Keratinocyte (primary cell): Measurements from ENCODE around the gene FAM227A. TPM values are rescaled to one million over a fixed set of nuclear protein-coding genes. Genes with fewer than 3 reads are reported as not detected.

Experiments used
- DNase-seq: peaks from one replicate; pipeline ENCODE4 v3.0.0-alpha.2; 2011; ENCODE audit warnings: low read depth, missing footprints, low spot score
- FAIRE-seq: peaks from 2 replicates; lab custom pipeline; 2011; peaks lifted over from hg19 to GRCh38; lab: Jason Lieb, UNC
- H2AFZ ChIP-seq: 2 replicates; pipeline ENCODE4 v1.6.0; 2012; ENCODE audit warnings: low read length, control low read depth, inconsistent platforms; ENCODE audit not compliant: control insufficient read depth
- H3K27ac ChIP-seq: 2 replicates; pipeline ENCODE4 v1.5.1; 2011; ENCODE audit warnings: low read length; ENCODE audit not compliant: control insufficient read depth, insufficient read depth
- H3K27me3 ChIP-seq: 3 replicates; pipeline ENCODE4 v1.6.0; 2011; ENCODE audit warnings: low read length; ENCODE audit not compliant: control insufficient read depth, insufficient read depth; ENCODE audit errors: extremely low read depth
- H3K36me3 ChIP-seq, 2 experiments: 2 replicates in 1 of 2; 3 replicates in 1 of 2; pipeline ENCODE4 v1.5.1; 2011; ENCODE audit warnings: low read length in 2 of 2, mild to moderate bottlenecking in 1 of 2; ENCODE audit not compliant: control insufficient read depth in 2 of 2, insufficient read depth in 2 of 2; ENCODE audit errors: extremely low read depth in 1 of 2
- H3K4me1 ChIP-seq: 3 replicates; pipeline ENCODE4 v1.5.1; 2011; ENCODE audit warnings: low read length; ENCODE audit not compliant: control insufficient read depth, insufficient read depth; ENCODE audit errors: extremely low read depth
- H3K4me2 ChIP-seq: 3 replicates; pipeline ENCODE4 v1.6.0; 2011; ENCODE audit warnings: low read depth, low read length; ENCODE audit not compliant: control insufficient read depth, insufficient read depth; ENCODE audit errors: extremely low read depth
- H3K4me3 ChIP-seq, 3 experiments: fragments of 200-600 bp in 1 of 3; sonication (generic) in 1 of 3; 2 replicates in 2 of 3; 3 replicates in 1 of 3; pipeline ENCODE4 v1.5.1; 2011 to 2016; ENCODE audit warnings: low read length in 3 of 3, mild to moderate bottlenecking in 3 of 3, control low read depth in 2 of 3, inconsistent platforms in 1 of 3, low read depth in 1 of 3, mixed read lengths in 1 of 3, mixed run types in 1 of 3, moderate library complexity in 1 of 3; ENCODE audit not compliant: control insufficient read depth in 2 of 3, insufficient read depth in 2 of 3; ENCODE audit errors: extremely low read depth in 1 of 3
- H3K79me2 ChIP-seq: 2 replicates; pipeline ENCODE4 v1.6.0; 2012; ENCODE audit warnings: low read length; ENCODE audit not compliant: control insufficient read depth, insufficient read depth
- H3K9ac ChIP-seq: 3 replicates; pipeline ENCODE4 v1.6.0; 2011; ENCODE audit warnings: low read length; ENCODE audit not compliant: control insufficient read depth, insufficient read depth; ENCODE audit errors: extremely low read depth
- H3K9me1 ChIP-seq: 3 replicates; pipeline ENCODE4 v1.6.0; 2011; ENCODE audit warnings: low read length; ENCODE audit not compliant: control insufficient read depth, insufficient read depth; ENCODE audit errors: extremely low read depth
- H3K9me3 ChIP-seq: 2 replicates; pipeline ENCODE4 v1.5.1; 2012; ENCODE audit warnings: low read depth, low read length; ENCODE audit not compliant: control insufficient read depth
- H4K20me1 ChIP-seq: 3 replicates; pipeline ENCODE4 v1.6.0; 2011; ENCODE audit warnings: low read length; ENCODE audit not compliant: control insufficient read depth, insufficient read depth; ENCODE audit errors: extremely low read depth
- CTCF ChIP-seq, 3 experiments: IDR thresholded peaks in 1 of 3; conservative IDR thresholded peaks in 1 of 3; optimal IDR thresholded peaks in 1 of 3; 2 replicates in 2 of 3; 3 replicates in 1 of 3; pipeline versions ENCODE3 to v1.5.1; 2011; ENCODE audit warnings: low read length in 3 of 3, mild to moderate bottlenecking in 3 of 3, moderate library complexity in 2 of 3, control low read depth in 1 of 3, inconsistent platforms in 1 of 3; ENCODE audit not compliant: insufficient read depth in 2 of 3; ENCODE audit errors: extremely low read depth in 1 of 3
- EZH2 ChIP-seq: IDR thresholded peaks from one replicate; pipeline ENCODE4 v1.6.1; 2012; ENCODE audit warnings: inconsistent platforms, mild to moderate bottlenecking, low read length, moderate library complexity
- dilution Hi-C: fragments of 300-500 bp; cut with MboI; formaldehyde crosslinking; loops from one replicate; pipeline ENCODE4 v1.7.0; 2020; ENCODE audit warnings: low sequenced_read_pairs; ENCODE audit not compliant: extremely low pct_ligation_motif_present
- polyA plus RNA-seq, 5 experiments: library from polyadenylated mRNA; depleted of rRNA in 3 of 5; stranded (reverse) in 3 of 5; stranded (forward) in 1 of 5; unstranded in 1 of 5; fragments of >200 nt; gene quantifications; 1 replicate in 1 of 5; 2 replicates in 3 of 5; 3 replicates in 1 of 5; pipeline versions ENCODE4 v1.2.1 to v1.2.3, GENCODE V29; 2011 to 2012; ENCODE audit warnings: missing spikeins in 2 of 5, low read depth in 1 of 5, low replicate concordance in 1 of 5

FAM227A gene
- polyA plus RNA-seq, 1 donor (not counting 4 experiments of a cell fraction or from before 2014, with no cell fraction given) = 1.1 TPM

- no peaks in the 10 kb centered on the region for H3K27me3 ChIP-seq
- no peaks in the 10 kb centered on the region for H3K9me3 ChIP-seq
- H3K4me2 ChIP-seq = peak overlapping the region; percentile 89
- H3K27ac ChIP-seq = peak overlapping the region; percentile 83
- H4K20me1 ChIP-seq = no peaks in the 10 kb centered on the region
- no peaks in the 10 kb centered on the region for H3K9me1 ChIP-seq
- peaks cover 45% of the 10 kb centered on the region for H3K4me1 ChIP-seq
- H3K9ac ChIP-seq = peak overlapping the region; percentile 54
- dilution Hi-C loops = no loop called here
- no peak overlapping the region for H2AFZ ChIP-seq
- peak overlapping the region in 2 of 3 experiments; percentile 13 to 81 for H3K4me3 ChIP-seq
- FAIRE-seq (no peak), DNase-seq (no peak)
- no peak for TF ChIP-seq CTCF (optimal IDR thresholded peaks at IDR 0.05 in 1 of 3, IDR thresholded peaks at IDR 0.05 in 1 of 3, conservative IDR thresholded peaks at IDR 0.05 in 1 of 3; ENCODE audit: extremely low read depth in 1 of 3, insufficient read depth in 2 of 3, low read length in 3 of 3)
- TF ChIP-seq EZH2 = no peak
- H3K79me2 ChIP-seq = peaks cover 67% of the 10 kb centered on the region
- peaks cover 5 to 13% of the 10 kb centered on the region in 2 experiments for H3K36me3 ChIP-seq
Measured at GRCh38 chr22:38697425-38698089, 41.4 kb upstream of the FAM227A start.

- H3K9ac ChIP-seq = peak overlapping the region; percentile 54
- TF ChIP-seq CTCF (optimal IDR thresholded peaks at IDR 0.05 in 1 of 3, IDR thresholded peaks at IDR 0.05 in 1 of 3, conservative IDR thresholded peaks at IDR 0.05 in 1 of 3; ENCODE audit: extremely low read depth in 1 of 3, insufficient read depth in 2 of 3, low read length in 3 of 3) (no peak), EZH2 (no peak)
- FAIRE-seq (peak; percentile 95), DNase-seq (peak; percentile 83)
- no peaks in the 10 kb centered on the region for H4K20me1 ChIP-seq
- peaks cover 5 to 13% of the 10 kb centered on the region in 2 experiments for H3K36me3 ChIP-seq
- H3K9me3 ChIP-seq = no peaks in the 10 kb centered on the region
- peaks cover 45% of the 10 kb centered on the region for H3K4me1 ChIP-seq
- H3K9me1 ChIP-seq = no peaks in the 10 kb centered on the region
- peak overlapping the region in 2 of 3 experiments; percentile 1 to 81 for H3K4me3 ChIP-seq
- dilution Hi-C loops = no loop called here
- no peak overlapping the region for H2AFZ ChIP-seq
- H3K27me3 ChIP-seq = no peaks in the 10 kb centered on the region
- peak overlapping the region; percentile 89 for H3K4me2 ChIP-seq
- H3K79me2 ChIP-seq = peaks cover 69% of the 10 kb centered on the region
- peak overlapping the region; percentile 83 for H3K27ac ChIP-seq
Measured at GRCh38 chr22:38696606-38697424, 40.6 kb upstream of the FAM227A start.
